Measurements from ENCODE around the gene LEO1.

DNA sequence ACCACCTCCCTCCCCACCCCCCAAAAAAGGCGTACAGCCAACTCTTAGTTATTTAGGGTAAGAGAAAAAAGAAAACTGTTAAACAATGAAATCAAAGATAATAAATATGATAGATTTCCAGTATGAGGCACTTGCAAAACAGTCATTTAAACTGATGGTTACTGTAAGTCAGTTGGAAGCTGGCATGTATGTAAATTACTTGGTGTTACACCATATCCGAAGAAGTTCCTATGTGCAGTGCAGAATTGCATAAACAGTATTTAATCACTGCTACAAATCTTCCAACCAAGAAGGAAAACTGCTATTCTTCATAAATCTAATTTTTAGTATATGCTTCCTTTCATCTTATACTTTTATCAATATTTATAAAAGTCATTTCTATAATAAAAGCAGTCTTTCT, 62.0 kb downstream of the LEO1 start:
- TF ChIP-seq CTCF (IDR thresholded peaks at IDR 0.05): no peak
- TF ChIP-seq TCF7L2 (IDR thresholded peaks at IDR 0.05; ENCODE audit: low read depth, low read length): no peak
- no peak for TF ChIP-seq SIN3A (IDR thresholded peaks at IDR 0.05; ENCODE audit: borderline replicate concordance, insufficient read depth, low read depth, low read length)
